ENCODE measurements around the gene RTCB. TPM values are rescaled to one million over a fixed set of nuclear protein-coding genes. Genes with fewer than 3 reads are reported as not detected.

Gene RTCB
- total and polyA plus RNA-seq, 2 donors from 2014 or later, result 69.7 to 82.4 TPM

- Histone ChIP-seq H3K9ac (ENCODE audit: low read length in 3 of 3) (no peak overlapping the region), H3K27me3 (ENCODE audit: control insufficient read depth, insufficient read depth, low read length) (no peaks in the 10 kb centered on the region), H3K4me3 (ENCODE audit: low read length in 3 of 3) (no peak overlapping the region), H3K36me3 (ENCODE audit: control insufficient read depth in 2 of 3, insufficient read depth in 3 of 3, low read length in 3 of 3) (peaks cover 25 to 80% (median 57%) of the 10 kb centered on the region in 3 donors), H3K4me1 (ENCODE audit: control insufficient read depth in 2 of 3, insufficient read depth in 2 of 3, low read depth in 1 of 3, low read length in 3 of 3) (no peaks in the 10 kb centered on the region), H3K9me3 (ENCODE audit: control insufficient read depth in 2 of 3, insufficient read depth in 1 of 3, low read length in 3 of 3) (no peaks in the 10 kb centered on the region), H3K27ac (ENCODE audit: low read depth in 2 of 2, low read length in 2 of 2) (no peak overlapping the region)
- intact Hi-C loops (cut with DNase I), result no loop called here
- DNase-seq (no peak), FAIRE-seq (no peak)
- no peak for TF ChIP-seq CTCF (IDR thresholded peaks at IDR 0.05; ENCODE audit: borderline replicate concordance, extremely low read depth, insufficient read depth)
Measured at GRCh38 chr22:32396746-32397145, 15.3 kb downstream of the RTCB start.

- Histone ChIP-seq H3K27me3 (ENCODE audit: control insufficient read depth, insufficient read depth, low read length) (no peaks in the 10 kb centered on the region), H3K4me3 (ENCODE audit: low read length in 3 of 3) (no peak overlapping the region), H3K4me1 (ENCODE audit: control insufficient read depth in 2 of 3, insufficient read depth in 2 of 3, low read depth in 1 of 3, low read length in 3 of 3) (no peaks in the 10 kb centered on the region), H3K27ac (ENCODE audit: low read depth in 2 of 2, low read length in 2 of 2) (no peak overlapping the region), H3K9me3 (ENCODE audit: control insufficient read depth in 2 of 3, insufficient read depth in 1 of 3, low read length in 3 of 3) (no peaks in the 10 kb centered on the region), H3K36me3 (ENCODE audit: control insufficient read depth in 2 of 3, insufficient read depth in 3 of 3, low read length in 3 of 3) (peaks cover 21 to 75% (median 53%) of the 10 kb centered on the region in 3 donors), H3K9ac (ENCODE audit: low read length in 3 of 3) (no peak overlapping the region)
- intact Hi-C loops (cut with DNase I), result no loop called here
- DNase-seq, result no peak
- FAIRE-seq, result no peak
- no peak for TF ChIP-seq CTCF (IDR thresholded peaks at IDR 0.05; ENCODE audit: borderline replicate concordance, extremely low read depth, insufficient read depth)
Measured at GRCh38 chr22:32396255-32396654, 15.8 kb downstream of the RTCB start.

- no peak for TF ChIP-seq CTCF (IDR thresholded peaks at IDR 0.05; ENCODE audit: borderline replicate concordance, extremely low read depth, insufficient read depth)
Measured at GRCh38 chr22:32395107-32395506, 16.9 kb downstream of the RTCB start.

GRCh38 chr22:32389685-32390084 lies 22.4 kb downstream of the RTCB start:
- H3K4me1 ChIP-seq (ENCODE audit: control insufficient read depth in 2 of 3, insufficient read depth in 2 of 3, low read depth in 1 of 3, low read length in 3 of 3), result no peaks in the 10 kb centered on the region
- no peak overlapping the region for H3K27ac ChIP-seq (ENCODE audit: low read depth in 2 of 2, low read length in 2 of 2)
- FAIRE-seq, result no peak
- peak; percentile 21 for TF ChIP-seq CTCF (IDR thresholded peaks at IDR 0.05; ENCODE audit: borderline replicate concordance, extremely low read depth, insufficient read depth)
- no peaks in the 10 kb centered on the region for H3K27me3 ChIP-seq (ENCODE audit: control insufficient read depth, insufficient read depth, low read length)
- no peak overlapping the region for H3K9ac ChIP-seq (ENCODE audit: low read length in 3 of 3)
- DNase-seq, result peak in 4 of 5 donors; percentile 44 to 58 (median 52)
- H3K4me3 ChIP-seq (ENCODE audit: low read length in 3 of 3), result no peak overlapping the region
- intact Hi-C loops (cut with DNase I), result no loop called here
- H3K9me3 ChIP-seq (ENCODE audit: control insufficient read depth in 2 of 3, insufficient read depth in 1 of 3, low read length in 3 of 3), result no peaks in the 10 kb centered on the region
- H3K36me3 ChIP-seq (ENCODE audit: control insufficient read depth in 2 of 3, insufficient read depth in 3 of 3, low read length in 3 of 3), result peaks cover 15 to 43% (median 28%) of the 10 kb centered on the region in 3 donors

More at GRCh38 chr22:32395107-32395506, 16.9 kb downstream of the RTCB start:
- DNase-seq (no peak), FAIRE-seq (no peak)
- H3K36me3 ChIP-seq (ENCODE audit: control insufficient read depth in 2 of 3, insufficient read depth in 3 of 3, low read length in 3 of 3), result peaks cover 18 to 64% (median 49%) of the 10 kb centered on the region in 3 donors
- intact Hi-C loops (cut with DNase I), result no loop called here
- no peak overlapping the region for H3K9ac ChIP-seq (ENCODE audit: low read length in 3 of 3)
- H3K4me1 ChIP-seq (ENCODE audit: control insufficient read depth in 2 of 3, insufficient read depth in 2 of 3, low read depth in 1 of 3, low read length in 3 of 3), result no peaks in the 10 kb centered on the region
- no peak overlapping the region for H3K27ac ChIP-seq (ENCODE audit: low read depth in 2 of 2, low read length in 2 of 2)
- no peaks in the 10 kb centered on the region for H3K9me3 ChIP-seq (ENCODE audit: control insufficient read depth in 2 of 3, insufficient read depth in 1 of 3, low read length in 3 of 3)
- no peak overlapping the region for H3K4me3 ChIP-seq (ENCODE audit: low read length in 3 of 3)
- H3K27me3 ChIP-seq (ENCODE audit: control insufficient read depth, insufficient read depth, low read length), result no peaks in the 10 kb centered on the region
